Cardiac fibroblast (primary cell): Measurements from ENCODE around the gene DOHH.

Source experiments
- DNase-seq, 2 donors: peaks; one replicate each; pipeline versions ENCODE4 v3.0.0 to v3.0.0-alpha.2; 2010; ENCODE audit warnings: low read depth in 2 of 2
- H3K4me3 ChIP-seq, 2 donors: replicated peaks in 1 of 2; 1 replicate in 1 of 2; 2 replicates in 1 of 2; pipeline ENCODE4 v1.5.1; 2011; ENCODE audit warnings: low read depth in 2 of 2, low read length in 2 of 2, mild to moderate bottlenecking in 2 of 2, moderate library complexity in 1 of 2
- CTCF ChIP-seq: IDR thresholded peaks from one replicate; pipeline ENCODE4 v1.5.1; 2011; ENCODE audit warnings: low read depth, mild to moderate bottlenecking, low read length, inconsistent platforms

DOHH gene

GRCh38 chr19:3518659-3519058, 18.2 kb upstream of the DOHH start:
- H3K4me3 ChIP-seq = no peak overlapping the region
- TF ChIP-seq CTCF = no peak
- DNase-seq = no peak

- no peak for DNase-seq
- no peak for TF ChIP-seq CTCF
- no peak overlapping the region for H3K4me3 ChIP-seq
These were observed 17.8 kb upstream of the DOHH start for GRCh38 chr19:3518255-3518654.

GRCh38 chr19:3517638-3518037, 17.2 kb upstream of the DOHH start:
- no peak overlapping the region for H3K4me3 ChIP-seq
- TF ChIP-seq CTCF = no peak
- no peak for DNase-seq

GRCh38 chr19:3516675-3517207, 16.3 kb upstream of the DOHH start:
- no peak overlapping the region for H3K4me3 ChIP-seq
- TF ChIP-seq CTCF = no peak
- DNase-seq = no peak

- TF ChIP-seq CTCF = no peak
- no peak overlapping the region for H3K4me3 ChIP-seq
- DNase-seq = no peak
These were observed 15.5 kb upstream of the DOHH start for GRCh38 chr19:3515891-3516422.

- no peak for TF ChIP-seq CTCF
- DNase-seq = no peak
- H3K4me3 ChIP-seq = no peak overlapping the region
These were observed 14.5 kb upstream of the DOHH start for GRCh38 chr19:3514930-3515329.
